Type B pancreatic cell (in vitro differentiated cells): ENCODE data around the gene SYT14. TPM values are rescaled to one million over a fixed set of nuclear protein-coding genes. Genes with fewer than 3 reads are reported as not detected.
"Not testable (repeated sequence)": the region's sequence is repeated elsewhere in the genome, so short reads cannot be mapped to it uniquely, and the experiment has no call there.

Experiments
- DNase-seq: peaks from one replicate; pipeline ENCODE4 v3.0.0; 2021; ENCODE audit warnings: mixed read lengths; ENCODE audit not compliant: unreplicated experiment; ENCODE audit errors: extremely low spot score
- H3K27ac Mint-ChIP-seq: 2 replicates; pipeline ENCODE4 v1.8.0; 2021; ENCODE audit warnings: mild to moderate bottlenecking, mixed read lengths
- H3K27me3 Mint-ChIP-seq: 2 replicates; pipeline ENCODE4 v1.8.0; 2021; ENCODE audit warnings: mixed read lengths
- H3K36me3 Mint-ChIP-seq: 2 replicates; pipeline ENCODE4 v1.8.0; 2021; ENCODE audit warnings: mixed read lengths
- H3K4me1 Mint-ChIP-seq: one replicate; pipeline ENCODE4 v1.8.0; 2021; ENCODE audit warnings: mixed read lengths; ENCODE audit not compliant: unreplicated experiment
- H3K4me3 Mint-ChIP-seq: 2 replicates; pipeline ENCODE4 v1.8.0; 2021; ENCODE audit warnings: mild to moderate bottlenecking, mixed read lengths
- H3K9me3 Mint-ChIP-seq: 2 replicates; pipeline ENCODE4 v1.8.0; 2021; ENCODE audit warnings: mixed read lengths
- CTCF ChIP-seq: fragments of 200-600 bp; sonication (generic); conservative IDR thresholded peaks from 2 replicates; pipeline ENCODE4 v1.5.0; 2021; ENCODE audit warnings: antibody characterized with exemption, mild to moderate bottlenecking
- total RNA-seq: library from RNA; stranded (reverse); gene quantifications from 2 replicates; pipeline ENCODE4 v1.2.1, GENCODE V29; 2021; ENCODE audit warnings: low replicate concordance

The SYT14 gene
- total RNA-seq, 1 donor from 2014 or later, result 5.7 TPM

GRCh38 chr1:210099921-210100320 lies 161.9 kb downstream of the SYT14 start:
- Mint-ChIP-seq H3K36me3 (no peaks in the 10 kb centered on the region), H3K27ac (no peak overlapping the region), H3K4me3 (no peak overlapping the region), H3K9me3 (no peaks in the 10 kb centered on the region), H3K27me3 (no peaks in the 10 kb centered on the region), H3K4me1 (no peaks in the 10 kb centered on the region)
- no peak for DNase-seq
- no peak for TF ChIP-seq CTCF

GRCh38 chr1:210104103-210104502 lies 166.1 kb downstream of the SYT14 start:
- no peak overlapping the region for H3K4me3 Mint-ChIP-seq
- TF ChIP-seq CTCF, result no peak
- no peaks in the 10 kb centered on the region for H3K36me3 Mint-ChIP-seq
- DNase-seq, result no peak
- no peaks in the 10 kb centered on the region for H3K4me1 Mint-ChIP-seq
- H3K27me3 Mint-ChIP-seq, result no peaks in the 10 kb centered on the region
- no peak overlapping the region for H3K27ac Mint-ChIP-seq
- H3K9me3 Mint-ChIP-seq, result peaks cover 6% of the 10 kb centered on the region

- H3K4me1 Mint-ChIP-seq, H3K9me3 Mint-ChIP-seq, DNase-seq, H3K27me3 Mint-ChIP-seq, H3K36me3 Mint-ChIP-seq, H3K27ac Mint-ChIP-seq, H3K4me3 Mint-ChIP-seq: not testable (repeated sequence)
These were observed 174.9 kb downstream of the SYT14 start for GRCh38 chr1:210112906-210113305.

- TF ChIP-seq CTCF, result no peak
- H3K36me3 Mint-ChIP-seq, result no peaks in the 10 kb centered on the region
- H3K4me1 Mint-ChIP-seq, result no peaks in the 10 kb centered on the region
- DNase-seq, result no peak
- no peak overlapping the region for H3K4me3 Mint-ChIP-seq
- no peaks in the 10 kb centered on the region for H3K27me3 Mint-ChIP-seq
- no peaks in the 10 kb centered on the region for H3K9me3 Mint-ChIP-seq
- H3K27ac Mint-ChIP-seq, result no peak overlapping the region
These were observed 179.2 kb downstream of the SYT14 start for GRCh38 chr1:210117198-210117597.

- Mint-ChIP-seq H3K9me3 (no peaks in the 10 kb centered on the region), H3K27ac (no peak overlapping the region)
These were observed 179.7 kb downstream of the SYT14 start for GRCh38 chr1:210117681-210118170.

GRCh38 chr1:210123383-210123782 lies 185.4 kb downstream of the SYT14 start:
- Mint-ChIP-seq H3K9me3 (no peaks in the 10 kb centered on the region), H3K4me3 (no peak overlapping the region), H3K4me1 (peaks cover 15% of the 10 kb centered on the region), H3K27me3 (no peaks in the 10 kb centered on the region), H3K36me3 (no peaks in the 10 kb centered on the region), H3K27ac (no peak overlapping the region)
- no peak for DNase-seq
- TF ChIP-seq CTCF, result no peak

More at GRCh38 chr1:210117681-210118170, 179.7 kb downstream of the SYT14 start:
- Mint-ChIP-seq H3K36me3 (no peaks in the 10 kb centered on the region), H3K27me3 (no peaks in the 10 kb centered on the region), H3K4me1 (no peaks in the 10 kb centered on the region), H3K4me3 (no peak overlapping the region)
- DNase-seq, result no peak
- no peak for TF ChIP-seq CTCF
